Activated CD8-positive, alpha-beta T cell treated with anti-CD3 and anti-CD28 coated beads, Interleukin-2, amount 10 ng/mL, durations not matched to agents 7 days and 5 days (primary cell): Measurements from ENCODE around the gene SPARCL1. TPM values are rescaled to one million over a fixed set of nuclear protein-coding genes. Genes with fewer than 3 reads are reported as not detected.

ENCODE experiments used
- ATAC-seq: fragments of 150-1000 bp; cut with Tn5 transposase; one replicate; pipeline ENCODE4 v1.10.0; 2021; ENCODE audit warnings: moderate library complexity
- CTCF ChIA-PET: fragments of 350-600 bp; sonication (Branson Sonifier 250); formaldehyde crosslinking; loops from one replicate; lab custom pipeline; 2021; ENCODE audit warnings: antibody characterized with exemption; lab: Charles Lee
- POLR2A ChIA-PET: fragments of 350-600 bp; sonication (Branson Sonifier 250); formaldehyde crosslinking; loops from one replicate; lab custom pipeline; 2021; ENCODE audit warnings: antibody characterized with exemption; lab: Charles Lee
- DNase-seq: peaks from one replicate; pipeline ENCODE4 v3.0.0-alpha.2; 2020
- H3K27ac Mint-ChIP-seq: one replicate; pipeline ENCODE4 v1.8.0; 2021; ENCODE audit warnings: mild to moderate bottlenecking, mixed read lengths
- H3K27me3 Mint-ChIP-seq: one replicate; pipeline ENCODE4 v1.8.0; 2021; ENCODE audit warnings: low read depth, mixed read lengths
- H3K36me3 Mint-ChIP-seq: one replicate; pipeline ENCODE4 v1.8.0; 2021; ENCODE audit warnings: low read depth, mixed read lengths
- H3K4me1 Mint-ChIP-seq: one replicate; pipeline ENCODE4 v1.8.0; 2021; ENCODE audit warnings: low read depth, mixed read lengths
- H3K4me3 Mint-ChIP-seq: one replicate; pipeline ENCODE4 v1.8.0; 2021; ENCODE audit warnings: mild to moderate bottlenecking, mixed read lengths
- H3K9me3 Mint-ChIP-seq: one replicate; pipeline ENCODE4 v1.8.0; 2022; ENCODE audit warnings: mixed read lengths; ENCODE audit not compliant: insufficient read depth
- total RNA-seq, 2 experiments: library from RNA; stranded (reverse); gene quantifications; one replicate each; pipeline ENCODE4 v1.2.3, GENCODE V29; 2021

The SPARCL1 gene
- total RNA-seq, 2 experiments from 2014 or later, result not detected

DNA sequence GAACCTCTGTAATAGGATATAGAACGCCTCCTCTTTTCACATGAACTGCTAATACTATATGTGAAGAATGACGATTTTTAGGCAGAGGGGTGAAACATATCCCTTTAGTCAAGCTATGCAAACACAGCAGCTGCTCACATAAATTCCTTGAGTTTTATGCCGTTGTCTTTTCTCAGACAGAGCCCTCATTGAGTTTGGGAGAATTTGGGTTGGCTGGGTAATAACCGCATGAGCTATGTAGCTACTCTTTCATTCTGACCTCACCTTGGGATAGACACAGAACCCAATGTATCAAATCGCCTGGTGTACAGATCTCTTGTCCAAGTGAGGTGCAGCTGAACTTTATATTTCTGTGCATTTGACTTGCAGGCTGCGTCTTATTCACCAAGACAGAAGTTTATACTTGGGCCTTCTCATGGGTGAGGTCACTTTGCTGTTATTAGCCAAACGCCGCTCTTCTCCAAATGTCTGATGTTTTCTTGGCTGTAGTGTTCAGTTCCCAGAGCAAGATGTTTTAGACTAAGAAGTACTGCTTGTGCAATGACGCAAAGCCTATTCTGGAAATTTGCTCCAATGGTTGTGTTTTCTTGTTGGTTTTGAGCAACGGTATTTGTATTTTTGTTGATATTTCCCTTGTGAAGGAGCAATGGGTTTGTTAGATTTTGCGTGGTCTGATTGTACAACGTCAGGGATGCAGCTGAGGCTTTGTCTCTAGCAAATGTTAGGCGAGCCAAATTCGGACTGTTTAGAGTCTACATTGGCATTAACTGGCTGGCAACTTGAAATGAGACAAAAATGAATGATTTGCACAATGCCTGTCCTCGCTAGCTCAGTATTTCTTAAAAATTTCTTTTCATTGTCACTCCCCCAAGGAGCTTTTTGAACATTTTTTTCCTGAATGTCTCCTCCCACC lies 11.2 kb upstream of the SPARCL1 start:
- ChIA-PET POLR2A (no interaction called here), CTCF (no interaction called here)
- Mint-ChIP-seq H3K4me3 (no peak overlapping the region), H3K9me3 (no peaks in the 10 kb centered on the region), H3K27me3 (peaks cover 2% of the 10 kb centered on the region), H3K27ac (no peak overlapping the region), H3K36me3 (no peaks in the 10 kb centered on the region), H3K4me1 (no peaks in the 10 kb centered on the region)
- ATAC-seq (no peak), DNase-seq (no peak)

DNA sequence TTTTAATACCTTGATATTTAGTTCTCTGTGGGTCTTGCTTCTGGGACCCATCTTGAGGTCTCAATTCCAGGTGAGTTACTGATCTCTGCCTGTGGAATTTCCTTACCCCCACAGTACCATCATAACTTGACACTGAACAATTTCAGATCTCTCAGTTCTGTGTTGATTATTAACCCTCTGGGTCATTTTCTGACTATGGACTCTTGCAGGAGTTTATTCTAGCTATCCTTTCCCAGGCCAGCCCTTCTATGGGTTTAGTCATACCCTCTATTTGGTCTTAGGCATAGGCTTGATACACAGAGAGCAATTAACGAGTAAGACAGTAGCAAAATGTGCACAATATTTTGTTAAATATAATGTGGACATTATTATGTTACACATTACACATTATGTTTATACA lies 3.7 kb upstream of the SPARCL1 start:
- Mint-ChIP-seq H3K9me3 (no peaks in the 10 kb centered on the region), H3K4me1 (no peaks in the 10 kb centered on the region), H3K4me3 (no peak overlapping the region), H3K27me3 (no peaks in the 10 kb centered on the region), H3K36me3 (no peaks in the 10 kb centered on the region), H3K27ac (no peak overlapping the region)
- DNase-seq (no peak), ATAC-seq (no peak)
- POLR2A ChIA-PET, result no interaction called here
- CTCF ChIA-PET, result no interaction called here

DNA sequence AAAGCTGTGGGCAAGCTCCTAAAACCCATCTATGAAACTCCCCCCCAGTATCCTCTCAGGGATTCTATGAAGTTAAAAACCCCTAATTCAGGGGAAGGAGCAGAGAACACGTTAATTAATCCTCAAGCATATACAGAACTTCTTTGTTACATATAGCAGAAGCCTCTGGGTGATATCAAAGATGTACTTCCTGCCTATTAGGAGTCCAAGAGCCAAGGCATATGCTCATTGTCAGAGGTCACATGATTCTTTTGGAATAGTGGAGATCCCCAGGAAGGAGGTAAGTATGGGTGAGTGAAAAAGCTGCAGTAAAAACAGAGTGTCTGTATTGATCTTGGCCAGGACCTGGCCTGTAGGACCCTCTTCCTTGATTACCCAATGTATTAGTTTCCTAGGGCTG lies 2.9 kb upstream of the SPARCL1 start:
- Mint-ChIP-seq H3K27ac (no peak overlapping the region), H3K9me3 (no peaks in the 10 kb centered on the region), H3K36me3 (no peaks in the 10 kb centered on the region), H3K4me1 (no peaks in the 10 kb centered on the region), H3K27me3 (no peaks in the 10 kb centered on the region), H3K4me3 (no peak overlapping the region)
- ATAC-seq (no peak), DNase-seq (no peak)
- ChIA-PET CTCF (no interaction called here), POLR2A (no interaction called here)

DNA sequence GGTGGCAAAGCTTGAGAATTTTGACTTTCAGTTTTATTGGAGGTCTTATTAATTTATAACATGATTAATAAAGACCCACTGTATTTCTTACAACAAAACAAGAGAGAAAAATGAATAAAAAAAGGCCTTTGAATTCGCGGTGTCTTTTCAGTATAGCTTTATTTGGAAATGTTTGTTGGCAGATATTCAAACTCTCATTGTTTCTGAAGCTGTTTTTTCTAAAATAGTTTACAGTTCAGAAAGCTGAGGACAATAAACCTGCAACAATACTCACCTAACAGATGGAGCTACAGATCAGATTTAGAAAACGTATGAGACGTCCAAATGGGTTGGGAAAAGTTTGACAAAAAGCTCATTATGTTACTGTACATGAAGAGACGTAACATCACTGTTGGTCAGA lies 2.4 kb upstream of the SPARCL1 start:
- DNase-seq (no peak), ATAC-seq (no peak)
- Mint-ChIP-seq H3K27ac (no peak overlapping the region), H3K4me1 (no peaks in the 10 kb centered on the region), H3K9me3 (no peaks in the 10 kb centered on the region), H3K4me3 (no peak overlapping the region), H3K27me3 (no peaks in the 10 kb centered on the region), H3K36me3 (no peaks in the 10 kb centered on the region)
- ChIA-PET CTCF (no interaction called here), POLR2A (no interaction called here)

DNA sequence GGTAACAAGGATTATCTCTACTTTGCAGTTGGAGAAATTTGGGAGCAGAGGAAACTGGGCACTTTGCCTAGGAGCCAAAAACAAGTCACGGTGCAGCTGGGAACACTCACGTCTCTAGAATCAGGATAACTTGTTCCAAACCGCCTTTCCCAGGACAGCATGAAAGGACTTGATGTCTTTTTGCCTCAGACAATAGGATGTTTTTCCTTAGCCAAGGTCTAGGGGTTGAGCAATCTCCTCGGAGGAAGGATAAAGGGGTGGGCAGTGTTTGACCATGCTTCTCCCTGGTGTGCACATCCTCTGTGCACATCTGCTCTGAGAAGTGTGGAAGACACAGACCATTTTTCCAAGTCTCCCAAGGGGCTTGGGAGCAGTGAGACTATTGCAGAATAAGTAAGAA lies 1.7 kb upstream of the SPARCL1 start:
- Mint-ChIP-seq H3K4me1 (no peaks in the 10 kb centered on the region), H3K27ac (no peak overlapping the region), H3K9me3 (no peaks in the 10 kb centered on the region), H3K4me3 (no peak overlapping the region), H3K27me3 (no peaks in the 10 kb centered on the region), H3K36me3 (no peaks in the 10 kb centered on the region)
- DNase-seq (no peak), ATAC-seq (no peak)
- POLR2A ChIA-PET, result no interaction called here
- CTCF ChIA-PET, result no interaction called here

DNA sequence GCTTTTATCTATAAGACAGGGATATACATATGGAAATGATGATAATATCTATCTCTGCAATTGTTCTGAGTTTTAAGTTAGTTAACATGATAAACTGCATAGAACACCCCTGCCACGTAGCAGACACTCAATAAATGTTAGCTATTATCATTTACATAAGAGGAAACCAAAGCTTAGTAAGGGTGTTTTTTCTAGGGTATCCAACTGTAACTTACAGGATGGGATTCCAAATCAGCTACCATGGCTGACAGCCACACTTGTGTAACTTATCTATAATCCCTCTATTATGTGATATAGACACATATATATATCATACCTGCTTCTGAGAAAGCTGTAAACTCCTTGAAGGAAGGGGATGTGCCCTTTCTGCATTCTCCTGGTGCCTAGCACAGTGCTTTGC lies 1.1 kb upstream of the SPARCL1 start:
- ChIA-PET CTCF (no interaction called here), POLR2A (no interaction called here)
- H3K36me3 Mint-ChIP-seq, result no peaks in the 10 kb centered on the region
- H3K9me3 Mint-ChIP-seq, result no peaks in the 10 kb centered on the region
- no peaks in the 10 kb centered on the region for H3K4me1 Mint-ChIP-seq
- no peak overlapping the region for H3K4me3 Mint-ChIP-seq
- DNase-seq (no peak), ATAC-seq (no peak)
- no peak overlapping the region for H3K27ac Mint-ChIP-seq
- H3K27me3 Mint-ChIP-seq, result no peaks in the 10 kb centered on the region

DNA sequence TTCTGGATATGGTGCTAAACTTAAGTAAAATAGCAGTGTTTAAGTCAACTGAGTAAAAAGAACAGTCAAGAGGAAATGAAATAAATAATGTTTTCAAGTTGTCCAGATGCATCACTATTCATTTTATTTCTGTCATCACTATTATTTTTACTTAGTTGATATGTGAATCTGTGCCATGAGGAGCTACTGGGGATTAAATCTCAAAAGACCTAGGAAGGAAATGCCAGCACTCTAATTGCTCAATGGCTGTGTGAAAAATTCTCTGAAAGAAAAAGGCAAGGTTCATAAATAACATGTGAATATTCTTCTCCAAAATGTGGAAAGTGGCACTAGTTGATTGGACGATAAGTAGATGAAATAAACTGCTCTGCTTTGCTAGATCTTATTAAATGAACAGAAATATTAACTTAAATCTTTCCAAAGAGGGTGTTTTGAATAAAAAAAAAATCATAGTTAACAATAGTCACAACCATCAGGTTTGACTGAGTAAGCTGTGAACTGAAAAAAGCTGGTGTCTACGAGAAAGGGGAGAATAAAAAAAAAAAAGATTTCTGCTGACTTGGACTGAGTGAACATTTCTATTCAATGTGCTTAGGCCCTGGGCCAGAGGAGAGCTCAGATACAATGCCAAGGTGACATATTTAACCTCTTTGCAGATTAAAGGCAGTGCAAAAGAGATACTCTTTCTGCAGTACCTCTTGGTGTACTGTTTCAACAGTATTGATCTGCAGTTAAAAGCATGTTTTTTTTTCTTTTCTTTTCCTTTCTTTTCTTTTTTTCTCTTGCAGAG lies 1.6 kb downstream of the SPARCL1 start:
- Mint-ChIP-seq H3K4me1 (no peaks in the 10 kb centered on the region), H3K9me3 (peaks cover 4% of the 10 kb centered on the region), H3K4me3 (no peak overlapping the region), H3K36me3 (no peaks in the 10 kb centered on the region), H3K27me3 (no peaks in the 10 kb centered on the region), H3K27ac (no peak overlapping the region)
- POLR2A ChIA-PET, result no interaction called here
- no peak for ATAC-seq
- CTCF ChIA-PET, result no interaction called here
- DNase-seq, result no peak

DNA sequence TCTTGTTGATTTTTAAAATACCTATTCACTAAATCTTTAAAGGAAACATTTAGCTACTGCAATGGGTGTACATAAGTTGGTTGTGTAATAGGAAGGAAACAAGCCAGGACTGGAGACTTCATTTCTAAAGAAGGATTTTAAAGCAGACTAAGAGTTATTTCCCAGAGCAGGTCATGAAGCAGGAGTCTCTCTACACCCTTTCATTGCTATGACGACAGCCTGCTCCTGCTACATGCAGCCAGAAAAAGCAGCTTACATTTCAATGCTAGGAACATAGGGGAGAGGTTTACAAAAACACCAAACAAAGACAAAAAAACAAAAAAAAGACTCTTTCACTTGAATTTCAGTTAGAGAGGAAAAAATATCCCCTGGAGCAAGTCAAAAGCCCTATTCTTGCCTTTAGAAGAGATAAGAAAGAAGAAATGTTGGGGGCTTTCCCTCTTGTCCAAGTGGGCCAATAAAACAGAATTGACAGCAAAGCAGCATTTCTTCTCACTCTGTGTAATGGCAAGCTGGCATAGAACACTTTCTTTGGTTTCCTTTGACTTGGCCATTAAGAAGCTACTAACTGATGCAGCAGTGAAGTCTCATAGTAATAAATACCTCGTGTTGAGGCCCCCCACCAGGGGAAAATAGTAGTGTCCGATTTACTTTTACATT lies 3.4 kb downstream of the SPARCL1 start:
- Mint-ChIP-seq H3K9me3 (peaks cover 4% of the 10 kb centered on the region), H3K4me1 (no peaks in the 10 kb centered on the region), H3K4me3 (no peak overlapping the region), H3K27me3 (no peaks in the 10 kb centered on the region), H3K36me3 (no peaks in the 10 kb centered on the region), H3K27ac (no peak overlapping the region)
- POLR2A ChIA-PET, result no interaction called here
- ATAC-seq (no peak), DNase-seq (no peak)
- CTCF ChIA-PET, result no interaction called here

DNA sequence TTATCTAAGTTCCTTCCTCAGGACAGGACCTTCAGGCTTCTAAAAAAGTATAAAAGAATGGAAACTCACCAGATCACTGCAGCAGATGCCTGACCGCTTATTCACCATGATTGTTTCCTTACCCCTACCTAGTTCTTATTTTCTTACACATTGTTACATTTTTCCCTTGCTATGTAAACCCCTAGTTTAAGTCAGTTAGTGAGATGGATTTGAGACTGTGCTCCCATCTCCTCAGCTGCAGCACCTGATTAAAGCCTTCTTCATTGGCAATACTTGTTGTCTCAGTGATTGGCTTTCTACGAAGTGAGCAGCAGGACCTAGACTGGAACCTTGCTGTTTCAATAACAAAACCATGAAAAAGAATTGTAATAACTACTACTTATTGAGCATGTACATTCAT lies 4.7 kb downstream of the SPARCL1 start:
- ChIA-PET POLR2A (no interaction called here), CTCF (no interaction called here)
- Mint-ChIP-seq H3K27me3 (no peaks in the 10 kb centered on the region), H3K36me3 (no peaks in the 10 kb centered on the region), H3K9me3 (peaks cover 4% of the 10 kb centered on the region), H3K27ac (no peak overlapping the region), H3K4me3 (no peak overlapping the region), H3K4me1 (no peaks in the 10 kb centered on the region)
- ATAC-seq (no peak), DNase-seq (no peak)

DNA sequence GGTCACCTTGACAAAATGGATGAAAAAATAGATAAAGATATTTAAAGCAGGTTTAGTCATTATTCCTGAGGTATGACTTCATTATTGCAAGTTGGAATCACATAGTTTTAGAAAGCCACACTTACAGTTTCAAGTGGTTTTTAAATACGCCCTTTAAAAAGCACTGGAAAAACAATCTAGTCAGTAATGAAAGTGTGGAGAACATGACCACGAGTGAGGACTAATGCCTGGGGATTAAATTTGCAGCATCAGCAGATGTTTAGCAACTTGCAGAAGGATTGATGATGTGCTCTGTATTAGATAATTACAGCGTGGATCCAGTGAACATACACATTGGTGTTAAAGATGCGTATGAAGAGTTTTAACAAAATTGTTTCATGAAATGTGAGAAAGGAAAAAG lies 5.9 kb downstream of the SPARCL1 start:
- CTCF ChIA-PET, result no interaction called here

DNA sequence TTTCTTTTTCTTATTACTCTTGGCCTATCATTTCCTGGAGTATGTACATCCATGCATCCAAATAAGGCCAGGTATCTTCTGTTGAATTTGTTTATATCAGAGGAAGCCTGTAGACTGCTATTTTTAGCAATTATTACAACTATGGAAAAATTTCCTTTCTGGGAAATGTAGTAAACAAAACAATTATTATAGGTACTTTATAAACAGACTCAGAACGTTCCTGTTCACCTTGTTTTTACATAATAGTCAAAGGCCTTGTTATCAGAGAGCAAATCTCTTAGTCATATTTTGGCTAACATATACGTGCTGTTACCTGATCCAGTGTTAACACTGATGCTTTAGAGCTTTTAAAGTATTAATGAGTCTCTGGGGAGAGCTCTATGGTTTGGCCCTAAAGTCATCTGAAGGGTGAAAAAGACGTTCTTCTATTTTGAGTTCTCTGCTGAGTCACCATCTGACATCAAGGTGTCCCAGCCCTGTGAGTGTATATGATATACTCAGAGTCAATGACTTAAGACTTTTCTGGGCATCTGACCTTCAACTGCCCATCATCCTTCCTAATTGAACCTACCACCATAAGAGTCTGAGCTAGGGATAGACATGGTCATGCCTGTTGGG lies 7.3 kb downstream of the SPARCL1 start:
- Mint-ChIP-seq H3K36me3 (no peaks in the 10 kb centered on the region), H3K9me3 (peaks cover 4% of the 10 kb centered on the region), H3K27ac (no peak overlapping the region), H3K4me3 (no peak overlapping the region), H3K4me1 (no peaks in the 10 kb centered on the region), H3K27me3 (no peaks in the 10 kb centered on the region)
- DNase-seq (no peak), ATAC-seq (no peak)
- ChIA-PET CTCF (no interaction called here), POLR2A (no interaction called here)

More for the DNA sequence above, 5.9 kb downstream of the SPARCL1 start:
- H3K4me3 Mint-ChIP-seq, result no peak overlapping the region
- H3K4me1 Mint-ChIP-seq, result no peaks in the 10 kb centered on the region
- H3K9me3 Mint-ChIP-seq, result peaks cover 4% of the 10 kb centered on the region
- H3K27ac Mint-ChIP-seq, result no peak overlapping the region
- DNase-seq (no peak), ATAC-seq (no peak)
- POLR2A ChIA-PET, result no interaction called here
- no peaks in the 10 kb centered on the region for H3K27me3 Mint-ChIP-seq
- no peaks in the 10 kb centered on the region for H3K36me3 Mint-ChIP-seq

DNA sequence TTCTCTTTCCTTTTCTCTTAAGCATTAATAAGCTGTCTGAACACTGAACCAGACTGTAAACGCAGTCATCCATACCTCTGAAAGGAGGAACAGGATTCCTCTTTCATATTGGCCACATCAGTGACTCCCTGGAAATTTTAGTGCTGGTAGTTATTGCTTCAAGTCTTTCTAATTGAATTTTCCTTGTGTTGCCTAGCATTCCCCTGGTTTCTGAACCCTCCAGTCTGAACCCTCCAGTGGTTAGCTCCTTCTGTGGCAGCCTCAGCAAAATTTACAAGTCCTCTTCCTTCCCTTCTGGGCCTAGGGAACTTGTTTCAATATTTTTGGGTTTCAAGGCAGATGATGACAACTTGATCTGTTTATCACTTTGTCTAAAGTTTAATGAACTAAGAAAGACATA lies 7.9 kb downstream of the SPARCL1 start:
- H3K4me3 Mint-ChIP-seq, result no peak overlapping the region
- CTCF ChIA-PET, result no interaction called here
- no peak for ATAC-seq
- no peak overlapping the region for H3K27ac Mint-ChIP-seq
- POLR2A ChIA-PET, result no interaction called here
- no peak for DNase-seq
- no peaks in the 10 kb centered on the region for H3K4me1 Mint-ChIP-seq
- H3K9me3 Mint-ChIP-seq, result peaks cover 4% of the 10 kb centered on the region
- no peaks in the 10 kb centered on the region for H3K36me3 Mint-ChIP-seq
- no peaks in the 10 kb centered on the region for H3K27me3 Mint-ChIP-seq
